Measurements from ENCODE around the gene HMSD.

The HMSD gene

GRCh38 chr18:63949068-63949737, at the start of gene HMSD:
TSS of gene HMSD (plus strand) at chr18:63949301. CDS start at chr18:63953456, 4,155 bp downstream.
- TF ChIP-seq CTCF (IDR thresholded peaks at IDR 0.05; ENCODE audit: borderline replicate concordance, insufficient read depth, low read depth, low read length): peak; percentile 68
- peak within 1 kb of the TSS; percentile 89 for H3K4me3 ChIP-seq (ENCODE audit: low read depth, low read length)

- no peak for TF ChIP-seq CTCF (IDR thresholded peaks at IDR 0.05; ENCODE audit: borderline replicate concordance, insufficient read depth, low read depth, low read length)
- no peak overlapping the region for H3K4me3 ChIP-seq (ENCODE audit: low read depth, low read length)
Measured at GRCh38 chr18:63903851-63904570, 45.1 kb upstream of the HMSD start.

- no peak overlapping the region for H3K4me3 ChIP-seq (ENCODE audit: low read depth, low read length)
- TF ChIP-seq CTCF (IDR thresholded peaks at IDR 0.05; ENCODE audit: borderline replicate concordance, insufficient read depth, low read depth, low read length): no peak
Measured at GRCh38 chr18:63904694-63905093, 44.4 kb upstream of the HMSD start.

- H3K4me3 ChIP-seq (ENCODE audit: low read depth, low read length): no peak overlapping the region
- no peak for TF ChIP-seq CTCF (IDR thresholded peaks at IDR 0.05; ENCODE audit: borderline replicate concordance, insufficient read depth, low read depth, low read length)
Measured at GRCh38 chr18:63905361-63905760, 43.7 kb upstream of the HMSD start.

- H3K4me3 ChIP-seq (ENCODE audit: low read depth, low read length): no peak overlapping the region
- TF ChIP-seq CTCF (IDR thresholded peaks at IDR 0.05; ENCODE audit: borderline replicate concordance, insufficient read depth, low read depth, low read length): no peak
Measured at GRCh38 chr18:63906056-63906455, 43.0 kb upstream of the HMSD start.

GRCh38 chr18:63907664-63908063, 41.4 kb upstream of the HMSD start, which contains the start of gene SERPINB10:
TSS of gene SERPINB10 (plus strand) at chr18:63907958. CDS start at chr18:63915511, 7,553 bp downstream.
- H3K4me3 ChIP-seq (ENCODE audit: low read depth, low read length): no peak within 1 kb of the TSS
- no peak for TF ChIP-seq CTCF (IDR thresholded peaks at IDR 0.05; ENCODE audit: borderline replicate concordance, insufficient read depth, low read depth, low read length)

GRCh38 chr18:63908858-63909257, 40.2 kb upstream of the HMSD start:
- H3K4me3 ChIP-seq (ENCODE audit: low read depth, low read length): no peak overlapping the region

More at GRCh38 chr18:63908858-63909257, 40.2 kb upstream of the HMSD start:
- TF ChIP-seq CTCF (IDR thresholded peaks at IDR 0.05; ENCODE audit: borderline replicate concordance, insufficient read depth, low read depth, low read length): no peak
